A673 (cell line): Measurements from ENCODE around the gene ZNF821. TPM values are rescaled to one million over a fixed set of nuclear protein-coding genes. Genes with fewer than 3 reads are reported as not detected.

ENCODE experiments used
- total RNA-seq: library from RNA; stranded (reverse); gene quantifications from 2 replicates; pipeline ENCODE4 v1.2.3, GENCODE V29; 2021

ZNF821 gene
- total RNA-seq, 1 experiment from 2014 or later = 11.1 TPM

Other genes with a start within 250 kb of the ZNF821 start
- gene PHLPP2, start 159.5 kb downstream of the ZNF821 start, total RNA-seq = 16.3 and 18.3 TPM in 2 replicates
- gene AP1G1, start 75.3 kb downstream of the ZNF821 start, total RNA-seq = 95.6 and 95.8 TPM in 2 replicates
- 26.0 and 26.6 TPM in 2 replicates for gene ATXN1L, start 38.2 kb downstream of the ZNF821 start, total RNA-seq
- 206 TPM in 2 replicates for gene IST1, start 11.3 kb upstream of the ZNF821 start, total RNA-seq
- not detected in 2 replicates for gene PKD1L3, start 116.2 kb upstream of the ZNF821 start, total RNA-seq
- gene DHODH, start 124.6 kb upstream of the ZNF821 start, total RNA-seq = 12.8 and 14.4 TPM in 2 replicates
- not detected in 2 replicates for gene HP, start 170.3 kb upstream of the ZNF821 start, total RNA-seq
- not detected in 2 replicates for gene HPR, start 179.0 kb upstream of the ZNF821 start, total RNA-seq
- 15.8 and 17.6 TPM in 2 replicates for gene TXNL4B, start 209.4 kb upstream of the ZNF821 start, total RNA-seq
- gene DHX38, start 209.7 kb upstream of the ZNF821 start, total RNA-seq = 77.7 and 91.0 TPM in 2 replicates